Chondrocyte (in vitro differentiated cells): Measurements from ENCODE around the gene NPIPB2. TPM values are rescaled to one million over a fixed set of nuclear protein-coding genes. Genes with fewer than 3 reads are reported as not detected.
"Not testable (repeated sequence)": the region's sequence is repeated elsewhere in the genome, so short reads cannot be mapped to it uniquely, and the experiment has no call there.

ENCODE experiments used
- DNase-seq: peaks from one replicate; pipeline ENCODE4 v3.0.0; 2021; ENCODE audit warnings: mixed read lengths, low spot score
- H3K27ac Mint-ChIP-seq: one replicate; pipeline ENCODE4 v1.8.0; 2021; ENCODE audit warnings: mild to moderate bottlenecking, moderate library complexity, mixed read lengths; ENCODE audit not compliant: unreplicated experiment
- H3K27me3 Mint-ChIP-seq: 2 replicates; pipeline ENCODE4 v1.8.0; 2021; ENCODE audit warnings: low read depth, mixed read lengths
- H3K36me3 Mint-ChIP-seq: 2 replicates; pipeline ENCODE4 v1.8.0; 2021; ENCODE audit warnings: low read depth, mixed read lengths
- H3K4me1 Mint-ChIP-seq: 2 replicates; pipeline ENCODE4 v1.8.0; 2021; ENCODE audit warnings: low read depth, mild to moderate bottlenecking, mixed read lengths
- H3K4me3 Mint-ChIP-seq: one replicate; pipeline ENCODE4 v1.8.0; 2021; ENCODE audit warnings: mild to moderate bottlenecking, moderate library complexity, mixed read lengths; ENCODE audit not compliant: unreplicated experiment
- H3K9me3 Mint-ChIP-seq: 2 replicates; pipeline ENCODE4 v1.8.0; 2021; ENCODE audit warnings: low read depth, mixed read lengths
- total RNA-seq: library from RNA; stranded (reverse); gene quantifications from 3 replicates; pipeline ENCODE4 v1.2.1, GENCODE V29; 2021
- TF ChIP-seq, protein P1 (sequence below): fragments of 200-600 bp; sonication (generic); IDR thresholded peaks from 2 replicates; pipeline ENCODE4 v1.5.0; 2021; ENCODE audit warnings: antibody characterized with exemption, mild to moderate bottlenecking, moderate library complexity

The NPIPB2 gene
- total RNA-seq, 1 donor from 2014 or later: 6.2 TPM

DNA sequence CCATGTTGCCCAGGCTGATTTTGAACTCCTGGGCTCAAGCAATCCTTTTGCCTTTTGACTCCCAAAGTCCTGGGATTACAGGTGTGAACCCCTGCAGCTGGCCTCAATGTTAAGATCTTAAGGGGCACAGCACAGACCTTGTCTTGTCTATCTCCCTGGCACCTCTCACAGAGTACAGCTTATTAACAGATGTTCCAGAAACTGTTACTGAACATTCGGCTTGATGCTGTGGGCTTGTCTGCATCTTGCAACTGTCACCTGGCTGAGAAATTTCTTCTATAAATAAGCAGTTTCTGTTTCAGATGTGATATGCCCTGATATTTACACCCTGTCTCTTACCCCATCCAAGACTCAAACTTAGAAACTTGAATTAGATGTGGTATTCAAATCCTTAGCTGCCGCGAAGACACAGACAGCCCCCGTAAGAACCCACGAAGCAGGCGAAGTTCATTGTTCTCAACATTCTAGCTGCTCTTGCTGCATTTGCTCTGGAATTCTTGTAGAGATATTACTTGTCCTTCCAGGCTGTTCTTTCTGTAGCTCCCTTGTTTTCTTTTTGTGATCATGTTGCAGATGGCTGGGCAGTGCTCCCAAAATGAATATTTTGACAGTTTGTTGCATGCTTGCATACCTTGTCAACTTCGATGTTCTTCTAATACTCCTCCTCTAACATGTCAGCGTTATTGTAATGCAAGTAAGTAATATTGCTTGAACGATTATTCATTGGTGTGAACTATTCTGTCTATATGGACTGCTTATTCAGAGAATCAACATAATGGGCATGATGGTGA lies 23.1 kb upstream of the NPIPB2 start, which contains the start of gene TNFRSF17:
Gene TNFRSF17, plus strand, starts transcription at position 450 of the 791 bp plus-strand sequence. Its CDS starts 115 bp downstream, at position 565.
- H3K27ac Mint-ChIP-seq: no peak within 1 kb of the TSS
- DNase-seq: no peak
- H3K36me3 Mint-ChIP-seq: no peaks in the 10 kb centered on the region
- TF ChIP-seq, protein P1, sequence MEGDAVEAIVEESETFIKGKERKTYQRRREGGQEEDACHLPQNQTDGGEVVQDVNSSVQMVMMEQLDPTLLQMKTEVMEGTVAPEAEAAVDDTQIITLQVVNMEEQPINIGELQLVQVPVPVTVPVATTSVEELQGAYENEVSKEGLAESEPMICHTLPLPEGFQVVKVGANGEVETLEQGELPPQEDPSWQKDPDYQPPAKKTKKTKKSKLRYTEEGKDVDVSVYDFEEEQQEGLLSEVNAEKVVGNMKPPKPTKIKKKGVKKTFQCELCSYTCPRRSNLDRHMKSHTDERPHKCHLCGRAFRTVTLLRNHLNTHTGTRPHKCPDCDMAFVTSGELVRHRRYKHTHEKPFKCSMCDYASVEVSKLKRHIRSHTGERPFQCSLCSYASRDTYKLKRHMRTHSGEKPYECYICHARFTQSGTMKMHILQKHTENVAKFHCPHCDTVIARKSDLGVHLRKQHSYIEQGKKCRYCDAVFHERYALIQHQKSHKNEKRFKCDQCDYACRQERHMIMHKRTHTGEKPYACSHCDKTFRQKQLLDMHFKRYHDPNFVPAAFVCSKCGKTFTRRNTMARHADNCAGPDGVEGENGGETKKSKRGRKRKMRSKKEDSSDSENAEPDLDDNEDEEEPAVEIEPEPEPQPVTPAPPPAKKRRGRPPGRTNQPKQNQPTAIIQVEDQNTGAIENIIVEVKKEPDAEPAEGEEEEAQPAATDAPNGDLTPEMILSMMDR: no peak
- H3K4me3 Mint-ChIP-seq: no peak within 1 kb of the TSS
- H3K9me3 Mint-ChIP-seq: no peaks in the 10 kb centered on the region
- peaks cover 9% of the 10 kb centered on the region for H3K4me1 Mint-ChIP-seq
- no peaks in the 10 kb centered on the region for H3K27me3 Mint-ChIP-seq

DNA sequence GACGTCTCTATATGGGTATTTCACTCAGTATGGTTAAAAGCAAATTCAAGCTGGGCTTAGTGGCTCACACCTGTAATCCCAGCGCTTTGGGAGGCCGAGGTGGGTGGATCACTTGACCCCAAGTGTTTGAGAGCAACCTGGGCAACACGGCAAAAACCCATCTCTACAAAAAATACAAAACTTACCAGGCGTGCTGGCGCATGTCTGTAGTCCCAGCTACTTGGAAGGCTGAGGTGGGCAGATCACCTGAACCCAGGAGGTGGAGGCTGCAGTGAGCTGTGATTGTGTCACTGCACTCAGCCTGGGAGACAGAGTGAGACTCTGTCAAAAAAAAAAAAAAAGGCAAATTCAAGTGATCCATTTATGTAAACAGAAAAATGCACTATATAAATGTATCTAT lies 21.9 kb upstream of the NPIPB2 start:
- H3K4me1 Mint-ChIP-seq: peaks cover 9% of the 10 kb centered on the region
- no peak overlapping the region for H3K27ac Mint-ChIP-seq
- TF ChIP-seq, protein P1: no peak
- DNase-seq: no peak
- H3K27me3 Mint-ChIP-seq: no peaks in the 10 kb centered on the region
- H3K36me3 Mint-ChIP-seq: no peaks in the 10 kb centered on the region
- no peaks in the 10 kb centered on the region for H3K9me3 Mint-ChIP-seq
- H3K4me3 Mint-ChIP-seq: no peak overlapping the region

- H3K27ac Mint-ChIP-seq, H3K36me3 Mint-ChIP-seq, H3K4me1 Mint-ChIP-seq, H3K9me3 Mint-ChIP-seq, H3K27me3 Mint-ChIP-seq, DNase-seq, H3K4me3 Mint-ChIP-seq: not testable (repeated sequence)
These were observed 21.1 kb upstream of the NPIPB2 start for GRCh38 chr16:11962978-11963377.

DNA sequence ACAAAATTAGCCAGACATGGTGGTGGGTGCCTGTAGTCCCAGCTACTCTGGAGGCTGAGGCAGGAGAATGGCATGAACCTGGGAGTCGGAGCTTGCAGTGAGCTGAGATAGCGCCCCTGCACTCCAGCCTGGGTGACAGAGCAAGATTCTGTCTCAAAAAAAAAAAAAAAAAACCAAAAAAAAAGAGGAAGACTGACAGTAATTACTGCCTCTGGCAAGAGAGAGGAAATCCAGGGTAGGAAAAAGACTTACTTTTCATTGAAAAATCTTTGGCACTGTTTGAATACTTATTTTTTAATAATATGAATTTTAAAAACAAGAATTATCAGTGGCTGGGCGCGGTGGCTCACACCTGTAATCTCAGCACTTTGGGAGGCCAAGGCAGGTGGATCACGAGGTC lies 20.6 kb upstream of the NPIPB2 start:
- H3K27me3 Mint-ChIP-seq, H3K4me1 Mint-ChIP-seq, DNase-seq, H3K4me3 Mint-ChIP-seq, H3K36me3 Mint-ChIP-seq, H3K9me3 Mint-ChIP-seq, H3K27ac Mint-ChIP-seq: not testable (repeated sequence)

GRCh38 chr16:11957591-11958395 lies 15.9 kb upstream of the NPIPB2 start:
- Mint-ChIP-seq H3K4me1 (peaks cover 11% of the 10 kb centered on the region), H3K27ac (no peak overlapping the region), H3K27me3 (no peaks in the 10 kb centered on the region), H3K36me3 (no peaks in the 10 kb centered on the region), H3K9me3 (no peaks in the 10 kb centered on the region), H3K4me3 (no peak overlapping the region)
- DNase-seq: no peak
- TF ChIP-seq, protein P1: no peak

DNA sequence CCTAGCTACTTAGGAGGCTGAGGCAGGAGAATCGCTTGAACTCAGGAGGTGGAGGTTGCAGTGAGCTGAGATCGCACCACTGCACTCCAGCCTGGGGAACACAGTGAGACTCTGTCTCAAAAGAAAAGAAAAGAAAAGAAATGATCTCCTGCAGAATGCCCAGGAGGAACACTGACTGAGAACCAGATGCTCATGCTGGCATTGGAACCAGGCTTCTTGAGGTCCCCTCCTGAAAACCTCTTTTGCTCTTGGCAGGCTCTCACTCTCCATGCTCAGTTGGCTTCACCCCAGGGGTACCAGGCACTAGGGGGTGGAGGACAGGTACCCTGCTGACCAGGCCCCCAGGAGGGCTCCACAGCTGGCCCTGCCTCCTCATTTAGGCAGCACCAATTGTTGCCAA lies 14.7 kb upstream of the NPIPB2 start:
- no peaks in the 10 kb centered on the region for H3K9me3 Mint-ChIP-seq
- H3K4me1 Mint-ChIP-seq: peaks cover 11% of the 10 kb centered on the region
- no peaks in the 10 kb centered on the region for H3K27me3 Mint-ChIP-seq
- no peak for DNase-seq
- no peak overlapping the region for H3K4me3 Mint-ChIP-seq
- no peaks in the 10 kb centered on the region for H3K36me3 Mint-ChIP-seq
- no peak overlapping the region for H3K27ac Mint-ChIP-seq
- TF ChIP-seq, protein P1: no peak
